HCT116 (cell line): Measurements from ENCODE around the gene DEPDC4. TPM values are rescaled to one million over a fixed set of nuclear protein-coding genes. Genes with fewer than 3 reads are reported as not detected.

Experiments used
- ATAC-seq: fragments of 200-7000 bp; cut with Tn5 transposase; 2 replicates; pipeline ENCODE4 v1.9.1; 2020; ENCODE audit warnings: mild to moderate bottlenecking, moderate library complexity
- BruUV-seq: library from RNA; stranded (reverse); fragments of 400-500 nt; replicated peaks from 2 replicates; lab custom pipeline; 2021; lab: Mats Ljungman, UMichigan
- CTCF ChIA-PET: fragments of 300-600 bp; sonication (Branson Sonifier 250); formaldehyde crosslinking; loops from one replicate; lab custom pipeline; 2021; ENCODE audit warnings: antibody characterized with exemption; lab: Charles Lee
- POLR2A ChIA-PET: fragments of 300-600, 350-600 bp; sonication (Branson Sonifier 250); formaldehyde crosslinking; loops from one replicate; lab custom pipeline; 2021; ENCODE audit warnings: antibody characterized with exemption; lab: Charles Lee
- RAD21 ChIA-PET, 2 experiments: fragments of 300-600 bp; sonication (Branson Sonifier 250); formaldehyde crosslinking; loops; one replicate each; lab custom pipeline; 2023; ENCODE audit warnings: low total read pairs in 2 of 2; ENCODE audit not compliant: uncharacterized antibody in 2 of 2, unreplicated experiment in 2 of 2, low non-redundant PET in 1 of 2; lab: Charles Lee
- DNase-seq: peaks from one replicate; pipeline ENCODE4 v3.0.0-alpha.2; 2010; ENCODE audit warnings: low read depth, low spot score
- H2AFZ ChIP-seq: fragments of 200-600 bp; shearing (Covaris generic), sonication (generic); 2 replicates; pipeline ENCODE4 v1.6.1; 2017; ENCODE audit warnings: low read depth, mixed run types, mixed read lengths, antibody characterized with exemption, low read length; ENCODE audit not compliant: poor library complexity, severe bottlenecking
- H3K27ac ChIP-seq: 2 replicates; pipeline ENCODE4 v1.5.1; 2012; ENCODE audit warnings: low read depth, low read length
- H3K27me3 ChIP-seq: fragments of 200-600 bp; sonication (generic); 2 replicates; pipeline ENCODE4 v1.6.1; 2016; ENCODE audit warnings: mixed run types, low read length, mixed read lengths; ENCODE audit not compliant: insufficient read depth
- H3K36me3 ChIP-seq, 2 experiments: fragments of 200-500 bp in 1 of 2; fragments of 200-600 bp in 1 of 2; sonication (Bioruptor generic) in 1 of 2; sonication (generic) in 1 of 2; 2 replicates each; pipeline versions ENCODE4 v1.5.1 to v1.6.1; 2014 to 2016; ENCODE audit warnings: low read length in 2 of 2, inconsistent platforms in 1 of 2, mixed read lengths in 1 of 2, mixed run types in 1 of 2; ENCODE audit not compliant: insufficient read depth in 2 of 2, control insufficient read depth in 1 of 2
- H3K4me1 ChIP-seq, 2 experiments: fragments of 200-600 bp in 1 of 2; sonication (generic) in 1 of 2; 2 replicates each; pipeline versions ENCODE4 v1.5.1 to v1.6.1; 2012 to 2017; ENCODE audit warnings: low read length in 2 of 2, inconsistent platforms in 1 of 2, mild to moderate bottlenecking in 1 of 2, mixed read lengths in 1 of 2, mixed run types in 1 of 2, moderate library complexity in 1 of 2; ENCODE audit not compliant: insufficient read depth in 2 of 2, control insufficient read depth in 1 of 2
- H3K4me2 ChIP-seq: fragments of 200-600 bp; sonication (generic); 2 replicates; pipeline ENCODE4 v1.6.1; 2017; ENCODE audit warnings: mixed run types, low read length, mixed read lengths
- H3K4me3 ChIP-seq, 2 experiments: fragments of 200-600 bp in 1 of 2; sonication (generic) in 1 of 2; replicated peaks in 1 of 2; 2 replicates each; pipeline ENCODE4 v1.5.1; 2011 to 2016; ENCODE audit warnings: low read length in 2 of 2, control low read depth in 1 of 2, low read depth in 1 of 2, mild to moderate bottlenecking in 1 of 2, mixed read lengths in 1 of 2, mixed run types in 1 of 2
- H3K79me2 ChIP-seq: fragments of 200-600 bp; sonication (generic); 2 replicates; pipeline ENCODE4 v1.6.1; 2017; ENCODE audit warnings: mild to moderate bottlenecking, mixed run types, low read length, moderate library complexity, mixed read lengths; ENCODE audit not compliant: insufficient read depth
- H3K9ac ChIP-seq: fragments of 200-600 bp; sonication (generic); 2 replicates; pipeline ENCODE4 v1.6.1; 2016; ENCODE audit warnings: low read length, mixed read lengths
- H3K9me2 ChIP-seq: fragments of 200-600 bp; sonication (generic), shearing (Covaris generic); 2 replicates; pipeline ENCODE4 v1.6.1; 2017; ENCODE audit warnings: mixed run types, mild to moderate bottlenecking, moderate library complexity; ENCODE audit not compliant: insufficient read depth
- H3K9me3 ChIP-seq, 2 experiments: fragments of 200-500 bp in 1 of 2; fragments of 200-600 bp in 1 of 2; sonication (Bioruptor generic) in 1 of 2; sonication (generic) in 1 of 2; 2 replicates each; pipeline ENCODE4 v1.6.1; 2014 to 2017; ENCODE audit warnings: low read length in 2 of 2, mixed read lengths in 2 of 2, inconsistent platforms in 1 of 2, low read depth in 1 of 2, mild to moderate bottlenecking in 1 of 2, mixed run types in 1 of 2, moderate library complexity in 1 of 2; ENCODE audit not compliant: control insufficient read depth in 1 of 2, insufficient read depth in 1 of 2
- H4K20me1 ChIP-seq: fragments of 200-600 bp; sonication (generic), shearing (Covaris generic); 2 replicates; pipeline ENCODE4 v1.6.1; 2017; ENCODE audit warnings: mixed run types, mild to moderate bottlenecking, moderate library complexity; ENCODE audit not compliant: insufficient read depth
- EGR1 ChIP-seq: IDR thresholded peaks from 2 replicates; pipeline ENCODE4 v1.6.1; 2012; ENCODE audit warnings: low read depth
- EZH2phosphoT487 ChIP-seq: fragments of 200-600 bp; IDR thresholded peaks from 2 replicates; pipeline ENCODE4 v1.6.1; 2018; ENCODE audit warnings: antibody characterized with exemption, borderline replicate concordance
- MAX ChIP-seq: IDR thresholded peaks from 2 replicates; pipeline ENCODE4 v1.6.1; 2012
- SIN3A ChIP-seq: IDR thresholded peaks from 2 replicates; pipeline ENCODE4 v1.6.1; 2012; ENCODE audit warnings: low read depth
- SP1 ChIP-seq: IDR thresholded peaks from 2 replicates; pipeline ENCODE4 v1.6.1; 2012; ENCODE audit warnings: low read depth
- TCF7L2 ChIP-seq: IDR thresholded peaks from 2 replicates; pipeline ENCODE4 v1.7.0; 2011; ENCODE audit warnings: borderline replicate concordance, inconsistent platforms; ENCODE audit not compliant: insufficient read depth, insufficient read length; ENCODE audit errors: extremely low read depth
- YY1 ChIP-seq: IDR thresholded peaks from 2 replicates; pipeline ENCODE4 v1.6.1; 2011; ENCODE audit warnings: low read length, low read depth, moderate library complexity, mild to moderate bottlenecking; ENCODE audit not compliant: insufficient replicate concordance; ENCODE audit errors: extremely low read depth
- ZBTB33 ChIP-seq: IDR thresholded peaks from 2 replicates; pipeline ENCODE4 v1.6.1; 2011; ENCODE audit warnings: mild to moderate bottlenecking, low read length, moderate library complexity; ENCODE audit not compliant: insufficient replicate concordance; ENCODE audit errors: extremely low read depth
- ZFX ChIP-seq: fragments of 450-650 bp; IDR thresholded peaks from 2 replicates; pipeline ENCODE4 v1.6.1; 2017
- intact Hi-C: fragments of 100-400 bp; cut with micrococcal nuclease; formaldehyde crosslinking; loops from 2 replicates; pipeline ENCODE4 v1.10.0; 2022
- total RNA-seq: library from RNA; stranded (reverse); gene quantifications from one replicate; pipeline ENCODE4 v1.2.1, GENCODE V29; 2021; ENCODE audit not compliant: unreplicated experiment

DEPDC4 gene
- total RNA-seq, 1 experiment from 2014 or later, result 3.4 TPM

GRCh38 chr12:100302081-100302480 lies 35.2 kb upstream of the DEPDC4 start:
- Histone ChIP-seq H3K36me3 (peaks cover 0 to 2% of the 10 kb centered on the region in 2 experiments; a peak in 1 of 4 replicates), H3K4me3 (no peak overlapping the region), H3K79me2 (no peaks in the 10 kb centered on the region; the same call in 1 of the 2 replicates), H2AFZ (no peak overlapping the region), H3K27me3 (no peaks in the 10 kb centered on the region), H3K27ac (no peak overlapping the region), H3K9me3 (no peaks in the 10 kb centered on the region), H3K4me1 (no peaks in the 10 kb centered on the region), H3K4me2 (no peak overlapping the region), H3K9me2 (no peaks in the 10 kb centered on the region), H4K20me1 (no peaks in the 10 kb centered on the region), H3K9ac (no peak overlapping the region)
- intact Hi-C loops, result no loop called here
- CTCF ChIA-PET, result no interaction called here
- DNase-seq, result no peak
- ATAC-seq, result no peak
- TF ChIP-seq SP1, result no peak
- TF ChIP-seq SIN3A, result no peak
- no peak for TF ChIP-seq TCF7L2
- no peak for TF ChIP-seq EZH2phosphoT487
- no peak for TF ChIP-seq EGR1
- TF ChIP-seq YY1, result no peak
- no peak for TF ChIP-seq ZBTB33
- TF ChIP-seq ZFX, result no peak
- TF ChIP-seq MAX, result no peak
- RAD21 ChIA-PET, result no interaction called here
- POLR2A ChIA-PET, result no interaction called here
- no TSS peak for BruUV-seq
